ENCODE measurements around the gene GHDC. TPM values are rescaled to one million over a fixed set of nuclear protein-coding genes. Genes with fewer than 3 reads are reported as not detected.
"Not testable (repeated sequence)": the region's sequence is repeated elsewhere in the genome, so short reads cannot be mapped to it uniquely, and the experiment has no call there.

The GHDC gene
- total RNA-seq, 1 experiment from 2014 or later = 10.5 TPM

DNA sequence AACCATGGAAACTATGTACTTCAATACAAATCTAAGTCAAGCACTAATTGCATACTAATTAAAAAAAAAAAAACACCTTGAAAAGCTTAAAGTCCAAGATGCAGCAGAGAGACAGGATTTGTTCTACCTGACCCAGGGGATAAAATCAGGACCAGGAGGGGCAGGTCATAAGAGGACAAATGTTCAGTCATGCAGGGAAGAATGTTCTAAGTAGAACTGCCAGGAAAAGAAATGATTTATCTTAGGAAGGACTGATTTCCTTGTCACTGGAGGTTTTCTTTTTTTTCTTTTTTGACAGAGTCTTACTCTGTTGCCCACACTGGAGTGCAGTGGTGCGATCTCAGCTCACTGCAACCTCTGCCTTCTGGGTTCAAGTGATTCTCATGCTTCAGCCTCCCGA is 9.1 kb upstream of the GHDC start:
- no peak for DNase-seq (ENCODE audit: low read depth)

DNA sequence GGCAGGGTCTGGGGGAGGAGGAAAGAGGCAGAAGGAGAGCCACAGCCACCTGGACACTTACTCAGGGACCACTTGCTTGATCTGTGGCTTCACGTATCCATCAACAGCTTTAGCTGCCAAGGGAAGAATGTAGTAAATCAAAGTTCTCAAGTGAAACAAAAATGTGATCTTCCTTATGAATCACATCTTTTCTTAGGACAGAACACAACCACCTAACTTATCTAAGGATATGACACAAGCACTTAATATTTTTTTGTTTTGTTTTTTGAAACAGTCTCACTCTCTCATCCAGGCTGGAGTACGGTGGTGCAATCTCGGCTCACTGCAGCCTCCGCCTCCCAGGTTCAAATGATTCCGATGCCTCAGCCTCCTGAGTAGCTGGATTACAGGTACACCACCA is 8.4 kb upstream of the GHDC start:
- no peak for DNase-seq (ENCODE audit: low read depth)

DNA sequence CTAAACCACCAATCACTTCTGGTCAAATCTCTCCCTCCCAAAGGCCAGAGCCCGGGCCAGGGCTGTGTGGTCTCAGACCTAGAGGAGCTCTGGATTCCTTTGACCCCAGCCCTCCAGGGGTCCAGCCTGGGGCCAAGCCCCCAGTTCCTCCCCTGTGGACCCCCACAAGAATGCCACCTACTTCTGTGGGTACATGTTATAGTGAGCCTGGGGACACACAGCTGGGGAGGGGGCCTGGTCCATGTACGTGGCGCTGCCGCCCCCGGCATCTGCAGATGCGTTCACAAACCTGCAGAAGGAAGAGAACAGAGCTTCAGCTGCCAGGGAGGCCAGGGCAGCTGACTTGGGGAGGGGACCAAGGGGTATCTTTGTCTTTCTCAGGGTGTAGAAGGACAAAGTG is 7.9 kb upstream of the GHDC start:
- DNase-seq (ENCODE audit: low read depth) = no peak

DNA sequence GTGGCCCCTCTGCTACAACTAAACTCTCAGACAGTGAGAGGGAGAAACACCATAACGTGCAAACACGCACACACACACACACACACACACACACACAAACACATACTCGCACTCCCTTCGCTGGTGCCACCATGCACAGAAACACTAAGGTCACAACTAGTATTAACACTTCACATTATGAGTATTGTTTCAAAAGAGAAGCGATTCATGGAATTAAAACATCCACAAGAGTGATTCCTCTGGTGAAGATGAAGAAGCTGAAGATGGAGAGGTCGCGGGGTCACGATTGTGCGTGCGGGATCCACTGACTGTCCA is 7.1 kb upstream of the GHDC start:
- no peak for DNase-seq (ENCODE audit: low read depth)

DNA sequence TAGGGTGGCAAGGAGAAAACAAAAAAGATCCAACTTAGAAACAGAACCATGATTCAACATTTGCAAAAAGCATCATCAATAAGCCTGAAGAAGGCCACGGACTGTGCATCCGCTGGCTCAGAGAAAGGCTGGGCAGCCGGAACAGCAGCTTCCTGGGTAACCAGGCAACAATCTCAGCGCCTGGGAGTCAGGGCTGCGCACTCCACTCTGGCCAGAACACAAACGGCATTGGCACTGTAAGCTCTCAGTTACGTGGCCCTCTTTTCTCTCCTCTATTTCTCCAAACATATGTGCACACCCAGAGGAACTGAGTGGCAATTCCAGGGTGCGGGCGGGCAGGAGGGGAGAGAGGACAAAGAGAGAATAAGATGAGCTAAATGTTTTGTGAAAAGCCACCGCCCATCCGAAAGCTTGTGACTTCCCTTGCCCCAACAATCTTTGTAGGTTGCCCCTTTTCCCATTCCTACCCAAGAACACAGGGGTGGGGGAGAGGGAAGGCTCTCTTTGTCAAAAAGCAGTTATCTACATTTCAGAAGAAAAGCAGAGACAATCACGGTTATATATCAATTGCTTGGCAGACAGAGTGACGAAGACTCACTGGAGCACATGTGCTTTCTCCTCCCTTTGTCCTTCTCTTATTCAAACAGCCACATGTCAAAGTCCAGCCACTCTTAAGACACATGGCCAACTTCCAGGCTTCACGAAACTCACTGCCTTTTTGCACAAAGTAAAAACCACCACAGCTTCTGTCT is 6.6 kb upstream of the GHDC start:
- no peak for DNase-seq (ENCODE audit: low read depth)

DNA sequence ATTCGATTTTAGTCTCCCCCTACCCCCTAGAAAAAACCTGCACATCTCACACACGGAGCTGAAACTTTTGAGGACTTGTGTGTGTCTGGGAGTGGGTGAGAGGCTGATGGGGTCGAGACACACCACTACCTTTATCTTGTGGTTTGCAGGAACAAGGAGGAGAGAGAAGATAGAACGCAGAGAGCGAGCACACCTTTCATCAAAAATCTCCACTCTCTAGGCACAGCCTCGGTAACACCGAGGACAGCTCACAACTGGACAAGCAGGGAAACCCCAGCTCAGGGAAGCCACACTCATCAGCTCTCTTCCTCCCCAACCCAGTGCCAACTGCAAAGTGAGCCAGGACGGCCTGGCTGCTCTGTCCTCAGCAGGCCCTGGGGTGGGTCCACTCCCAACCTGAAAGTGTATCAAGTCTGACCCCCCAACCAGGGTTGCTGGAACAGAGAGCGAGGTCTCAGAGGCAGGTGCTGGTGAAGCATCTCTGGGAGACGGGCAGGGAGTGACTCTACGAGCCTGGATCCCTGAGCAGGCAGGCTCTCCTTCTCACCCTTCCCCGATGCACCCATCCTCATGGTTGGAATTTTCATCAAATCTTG is 5.2 kb upstream of the GHDC start:
- no peak for DNase-seq (ENCODE audit: low read depth)

DNA sequence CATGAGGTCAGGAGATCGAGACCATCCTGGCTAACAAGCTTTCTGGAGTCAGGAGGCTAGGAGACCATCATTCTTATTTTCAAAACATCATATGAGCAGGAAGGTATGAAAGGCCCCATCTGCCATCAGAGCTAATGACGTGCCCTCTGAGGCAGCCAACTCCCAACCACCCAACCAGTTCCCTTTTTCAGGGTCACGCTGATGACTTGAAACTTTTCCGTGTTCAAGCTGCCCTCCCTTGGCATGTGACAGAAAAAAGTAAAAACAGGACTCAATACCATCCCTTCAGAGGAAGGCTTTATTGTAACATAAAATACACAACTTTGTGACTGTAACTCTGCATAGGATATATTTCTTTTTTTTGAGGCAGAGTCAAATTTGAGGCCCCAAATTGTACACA is 4.6 kb upstream of the GHDC start:
- no peak for DNase-seq (ENCODE audit: low read depth)

DNA sequence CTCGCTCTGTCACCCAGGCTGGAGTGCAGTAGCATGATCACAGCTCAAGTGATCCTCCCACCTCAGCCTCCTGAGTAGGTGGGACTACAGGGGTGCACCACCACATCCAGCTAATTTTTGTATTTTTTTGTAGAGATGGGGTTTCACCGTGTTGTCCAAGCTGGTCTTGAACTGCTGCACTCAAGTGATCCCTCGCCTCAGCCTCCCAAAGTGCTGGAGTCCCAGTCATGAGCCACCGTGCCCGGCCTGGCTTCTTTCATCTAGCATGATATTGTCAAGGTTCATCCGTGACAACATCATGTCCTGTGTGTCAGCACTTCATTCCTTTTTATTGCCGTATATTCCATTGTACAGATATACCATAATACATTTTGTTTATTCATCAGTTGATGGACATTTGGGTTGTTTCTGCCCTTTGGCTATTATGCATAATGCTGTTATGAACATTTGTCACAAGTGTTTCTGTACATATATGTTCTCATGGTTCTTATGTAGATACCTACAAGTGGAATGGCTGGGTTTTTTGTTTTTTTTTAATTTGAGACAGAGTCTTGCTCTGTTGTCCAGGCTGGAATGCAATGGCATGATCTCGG is 3.4 kb upstream of the GHDC start:
- no peak for DNase-seq (ENCODE audit: low read depth)

DNA sequence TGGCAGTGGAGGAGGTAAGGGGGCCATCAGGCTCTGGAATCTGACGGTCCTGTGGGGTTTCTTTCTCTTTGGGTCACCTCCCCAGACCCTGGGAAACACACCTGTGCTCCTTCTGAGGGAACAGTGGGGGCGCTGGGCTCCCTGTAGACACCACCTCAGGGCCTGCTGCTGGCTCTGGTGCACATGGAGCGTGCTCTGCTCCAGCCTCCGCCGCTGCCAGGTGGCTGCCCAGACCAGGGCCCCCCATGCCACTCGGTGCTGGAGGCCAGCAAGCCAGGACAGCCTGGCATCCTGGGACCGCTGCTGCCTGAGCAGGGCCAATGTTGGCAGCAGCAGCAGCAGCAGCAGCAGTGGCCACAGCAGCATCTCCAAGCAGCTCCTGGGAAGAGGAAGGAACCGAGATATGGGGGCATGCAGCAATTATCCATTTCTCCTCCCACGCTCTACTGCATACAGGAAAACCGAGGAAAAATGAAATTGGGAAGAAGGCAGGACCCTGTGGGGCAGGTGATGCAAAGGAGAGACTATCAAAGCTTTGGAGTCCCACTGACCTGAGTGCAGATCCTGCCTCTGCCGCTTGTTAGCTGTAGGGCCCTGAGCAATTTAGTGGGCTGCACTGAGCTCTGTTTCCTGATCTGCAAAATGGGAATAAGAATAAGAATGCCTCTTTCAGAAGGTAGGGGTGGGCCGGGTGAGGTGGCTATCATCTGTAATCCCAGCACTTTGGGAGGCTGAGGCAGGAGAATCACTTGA is 902 bp downstream of the GHDC start:
- DNase-seq (ENCODE audit: low read depth) = no peak

DNA sequence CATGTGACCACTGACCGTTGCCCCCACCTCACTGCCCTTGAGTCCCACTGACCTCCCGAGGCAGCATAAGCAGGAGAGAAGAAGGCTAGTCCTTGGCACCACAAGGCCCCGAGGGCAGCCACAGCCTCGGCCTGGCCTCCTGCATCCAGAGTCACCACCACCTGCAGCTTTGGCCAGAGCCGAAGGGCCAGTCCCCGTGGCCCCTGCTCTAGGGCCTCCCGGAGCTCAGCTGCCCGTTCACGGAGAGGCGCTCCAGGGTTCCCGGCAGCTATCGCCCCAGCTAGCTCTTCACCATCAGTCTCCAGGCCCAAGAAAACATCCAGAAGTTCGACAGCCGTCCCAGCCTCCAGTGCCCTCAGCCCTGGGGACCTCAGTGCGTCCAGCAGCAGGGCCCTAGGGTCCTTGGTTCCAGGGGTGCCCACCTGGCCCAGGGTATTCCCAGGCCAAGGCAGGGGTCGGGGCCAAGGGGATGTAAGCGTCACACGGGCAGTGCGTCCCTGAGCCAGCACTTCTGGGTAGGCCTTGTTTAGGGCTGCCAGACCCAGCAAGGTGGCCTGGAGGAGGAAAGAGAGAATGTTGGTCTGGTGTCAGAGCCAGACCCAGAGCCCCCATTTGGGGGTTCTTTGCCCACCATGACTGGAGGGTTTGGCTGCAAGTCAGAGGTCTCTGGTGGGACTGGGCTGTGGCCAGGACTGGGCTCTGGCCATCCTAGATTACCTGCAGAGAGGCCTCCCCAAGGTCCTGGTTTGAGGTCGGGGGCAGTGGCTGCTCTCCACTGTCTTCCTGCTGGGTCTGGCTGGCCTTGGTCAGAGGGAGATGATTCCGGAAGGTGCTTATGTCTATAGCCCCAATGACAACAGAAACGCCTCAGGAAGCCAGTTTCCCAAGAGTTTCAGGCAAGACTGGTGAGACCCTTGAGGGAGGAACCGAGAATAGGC is 1.8 kb downstream of the GHDC start:
- DNase-seq (ENCODE audit: low read depth) = no peak

DNA sequence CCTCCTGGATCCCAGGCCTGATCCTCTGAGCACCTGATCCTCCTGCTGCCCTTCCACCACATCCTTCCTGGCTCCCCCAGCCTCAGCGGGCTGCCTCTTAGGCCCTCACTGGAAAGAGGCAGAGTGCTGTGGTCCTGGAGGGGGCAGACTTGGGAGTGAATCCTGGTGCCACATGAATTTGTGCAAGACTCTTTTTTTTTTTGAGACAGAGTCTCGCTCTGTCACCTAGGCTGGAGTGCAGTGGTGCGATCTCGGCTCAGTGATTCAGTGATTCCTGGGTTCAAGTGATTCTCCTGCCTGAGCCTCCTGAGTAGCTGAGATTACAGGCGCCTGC is 3.1 kb downstream of the GHDC start:
- DNase-seq (ENCODE audit: low read depth) = no peak

DNA sequence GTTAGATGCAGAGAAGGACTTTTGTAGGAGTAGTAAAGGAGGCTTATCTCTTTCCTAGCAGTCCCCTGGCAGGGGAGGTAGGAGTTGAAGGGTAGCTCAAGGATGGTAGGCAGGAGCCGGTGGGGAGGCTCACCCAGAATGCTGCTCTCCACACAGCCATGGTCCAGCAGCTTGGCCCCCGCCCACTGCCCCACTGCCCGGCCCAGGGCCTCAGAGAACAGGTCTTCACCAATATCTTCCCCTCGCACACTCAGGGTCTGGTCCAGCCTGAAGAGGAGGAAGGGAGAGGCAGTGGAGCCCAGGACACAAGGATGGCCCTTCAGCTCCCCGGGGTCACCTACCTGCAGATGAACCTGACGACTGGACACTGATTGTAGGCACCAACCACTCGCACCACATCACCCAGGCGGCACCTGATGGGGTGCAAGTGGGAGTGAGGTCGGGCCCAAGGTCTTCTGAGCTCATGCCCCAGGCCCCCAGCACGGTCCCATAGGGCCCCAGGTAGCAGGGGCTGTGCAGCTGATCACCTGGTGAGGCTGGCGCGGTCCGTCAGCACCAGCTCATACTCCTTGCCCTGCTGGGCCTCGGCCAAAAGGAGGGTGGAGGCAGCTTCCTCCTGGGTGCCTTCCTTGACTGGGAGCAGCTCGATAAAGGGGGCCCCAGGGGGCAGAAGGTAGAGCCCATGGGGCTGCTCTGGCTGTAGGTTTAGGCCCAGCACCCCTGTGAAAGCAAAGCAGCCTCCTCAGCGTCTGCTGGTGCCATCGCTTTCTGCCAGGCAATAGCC is 3.6 kb downstream of the GHDC start:
- DNase-seq (ENCODE audit: low read depth) = no peak

DNA sequence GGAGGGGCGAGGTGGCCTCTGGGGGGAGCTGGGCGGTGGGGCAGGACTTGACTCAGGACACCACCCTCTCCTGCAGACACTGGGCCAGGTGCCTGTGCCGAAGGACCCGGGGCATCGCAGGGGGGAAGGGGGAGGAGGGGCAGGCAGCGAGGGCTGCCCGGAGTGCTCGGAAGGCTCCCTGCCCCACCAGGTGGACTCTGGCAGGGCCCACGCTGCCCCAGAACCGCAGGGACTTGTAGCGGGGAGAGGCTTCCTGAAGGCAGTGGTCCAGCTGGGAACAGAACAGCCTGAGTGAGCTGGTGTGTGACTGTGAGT is 4.7 kb downstream of the GHDC start:
- no peak for DNase-seq (ENCODE audit: low read depth)

DNA sequence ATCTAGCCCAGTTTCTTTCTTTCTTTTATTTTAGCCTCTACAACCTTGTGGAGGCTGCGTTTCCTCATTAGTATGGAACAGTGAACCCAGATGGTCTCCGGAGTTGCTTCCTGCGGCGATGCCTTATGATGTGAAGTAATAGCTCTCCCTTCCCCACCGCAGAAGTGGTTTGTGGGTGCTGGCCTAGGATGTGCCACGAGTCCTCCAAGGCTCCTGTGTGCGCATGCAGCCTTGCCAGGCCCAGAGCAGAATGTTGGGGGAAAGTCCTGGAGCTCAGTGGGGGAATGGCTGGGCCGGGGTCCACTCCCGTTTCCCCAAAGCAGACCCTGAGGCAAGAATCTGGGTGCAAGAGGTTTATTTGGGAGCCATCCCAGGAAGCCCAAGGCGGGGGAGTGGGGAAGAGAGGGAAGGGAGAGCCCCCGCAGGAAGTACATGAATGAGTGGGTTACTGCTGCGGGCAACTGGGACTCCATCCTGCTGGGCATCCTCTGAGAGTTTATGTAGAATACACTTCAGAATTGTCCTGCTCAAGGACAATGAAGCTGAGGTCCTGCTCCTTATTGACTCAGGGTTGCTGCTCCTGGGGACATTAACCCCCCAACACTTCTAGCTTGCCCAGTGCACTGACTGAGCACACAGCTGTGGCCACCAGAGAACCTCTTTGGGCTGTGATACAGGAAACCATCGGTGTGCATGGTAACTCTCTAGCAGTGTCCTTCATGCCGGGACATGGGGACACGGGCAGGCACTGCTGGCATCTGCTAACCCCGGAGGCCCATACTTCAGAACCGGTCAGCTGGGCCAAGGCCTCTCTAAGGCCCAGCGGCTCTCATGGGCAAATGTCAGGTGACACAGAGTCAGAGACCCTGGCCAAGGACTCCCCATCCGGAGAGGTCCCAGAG is 5.3 kb downstream of the GHDC start:
- no peak for DNase-seq (ENCODE audit: low read depth)

DNA sequence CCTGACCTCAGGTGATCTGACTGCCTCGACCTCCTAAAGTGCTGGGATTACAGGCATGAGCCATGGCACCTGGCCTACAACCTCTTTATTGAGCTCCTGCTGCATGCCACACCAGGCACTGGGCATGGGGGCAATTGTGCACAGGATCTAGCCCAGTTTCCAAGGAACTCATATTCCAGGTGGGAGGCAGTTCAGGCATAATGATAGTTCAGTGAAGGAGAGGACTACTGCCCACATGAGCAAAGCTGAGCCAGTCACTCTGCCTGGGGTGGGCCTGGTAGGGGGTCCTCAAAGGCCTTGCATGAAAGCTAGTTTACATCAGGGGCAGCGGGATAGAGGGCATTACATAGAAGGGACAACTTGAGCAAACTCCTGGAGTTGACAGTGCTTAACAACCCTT is 6.5 kb downstream of the GHDC start:
- DNase-seq (ENCODE audit: low read depth) = no peak

DNA sequence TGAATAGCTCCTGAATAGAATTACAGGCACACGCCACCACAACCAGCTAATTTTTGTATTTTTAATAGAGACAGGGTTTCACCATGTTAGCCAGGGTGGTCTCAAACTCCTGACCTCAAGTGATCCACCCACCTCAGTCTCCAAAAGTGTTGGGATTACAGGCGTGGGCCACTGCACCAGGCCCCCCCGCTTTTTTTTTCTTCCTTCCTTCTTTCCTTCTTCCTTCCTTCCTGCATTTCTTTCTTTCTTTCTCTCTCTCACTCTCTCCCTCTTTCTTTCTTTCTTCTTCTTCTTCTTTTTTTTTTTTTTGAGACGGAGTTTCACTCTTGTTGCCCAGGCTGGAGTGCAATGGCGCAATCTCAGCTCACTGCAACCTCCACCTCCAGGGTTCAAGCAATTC is 8.1 kb downstream of the GHDC start:
- not testable (repeated sequence) for DNase-seq (ENCODE audit: low read depth)

DNA sequence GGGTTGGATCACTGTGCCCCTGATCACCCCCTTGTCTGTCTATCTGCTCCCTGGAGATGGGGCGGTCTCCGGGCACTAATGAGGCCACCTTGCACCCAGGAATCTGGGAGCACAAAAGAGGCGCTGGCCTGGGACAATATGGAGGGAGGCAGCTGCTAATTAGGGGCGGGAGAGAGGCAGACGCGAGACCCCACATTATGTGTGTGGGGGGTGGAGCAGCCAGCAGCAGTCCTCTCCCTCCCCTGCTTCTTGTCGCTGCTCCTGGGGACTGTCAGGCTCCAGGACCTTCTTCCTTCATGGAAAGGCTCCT is 8.7 kb downstream of the GHDC start:
- DNase-seq (ENCODE audit: low read depth) = no peak

DNA sequence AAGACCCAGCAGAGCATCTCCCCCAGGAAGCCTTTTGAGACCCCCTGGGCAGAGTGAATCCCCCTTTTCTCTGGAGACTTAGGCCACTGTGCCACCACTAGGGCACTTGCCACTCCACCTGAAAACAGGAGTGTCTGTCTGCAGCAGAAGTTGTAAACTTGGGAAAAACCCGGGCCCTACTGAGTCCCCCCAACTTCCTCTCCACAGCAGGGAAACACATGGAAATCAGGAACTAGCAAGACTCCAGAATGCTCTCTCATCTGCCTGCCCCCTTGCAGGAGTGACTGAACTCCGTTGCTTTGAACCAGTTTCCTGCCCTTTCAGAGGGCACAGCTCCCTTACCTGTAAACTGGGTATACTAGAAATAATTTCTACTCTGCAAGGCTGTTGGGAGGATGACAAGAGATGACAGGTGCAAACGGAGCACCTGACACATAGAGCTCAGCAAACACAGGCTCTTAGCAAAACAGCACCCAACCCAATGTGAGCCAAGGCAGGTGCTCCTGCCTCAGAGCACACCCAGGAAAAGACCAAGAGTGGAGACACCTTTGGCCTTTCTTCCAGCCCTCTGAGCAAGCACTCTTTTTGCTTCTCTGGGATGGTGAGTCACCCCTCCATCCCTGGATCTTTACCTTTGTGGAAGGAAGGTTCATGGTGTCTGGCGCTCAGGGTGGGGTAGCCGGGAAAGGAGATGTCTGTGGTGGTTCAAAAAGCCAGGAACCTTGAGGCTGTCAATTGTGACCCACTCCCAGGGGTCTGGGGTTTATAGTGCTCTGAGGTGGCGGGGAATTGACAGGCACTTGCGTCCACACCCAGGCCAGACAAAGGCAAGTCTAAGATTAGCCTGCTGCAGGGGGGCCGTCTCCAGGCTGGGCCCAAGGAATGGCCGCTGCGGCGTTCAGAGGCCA is 9.3 kb downstream of the GHDC start, which contains the start of gene HCRT:
Gene HCRT (minus strand): TSS at position 740 of the 908 bp plus-strand sequence. CDS start 87 bp downstream, at position 653.
- DNase-seq (ENCODE audit: low read depth) = no peak
